Dedifferentiated amniotic fluid mesenchymal stem cell (primary cell): ENCODE measurements around the gene MALL.
A peak's percentile ranks its signal among the peaks of the same experiment; 100 is the strongest.
"Not testable (repeated sequence)": the region's sequence is repeated elsewhere in the genome, so short reads cannot be mapped to it uniquely, and the experiment has no call there.

Experiments used
- DNase-seq: peaks from one replicate; pipeline ENCODE4 v3.0.0-alpha.2; 2016; ENCODE audit errors: extremely low spot score

The MALL gene

DNA sequence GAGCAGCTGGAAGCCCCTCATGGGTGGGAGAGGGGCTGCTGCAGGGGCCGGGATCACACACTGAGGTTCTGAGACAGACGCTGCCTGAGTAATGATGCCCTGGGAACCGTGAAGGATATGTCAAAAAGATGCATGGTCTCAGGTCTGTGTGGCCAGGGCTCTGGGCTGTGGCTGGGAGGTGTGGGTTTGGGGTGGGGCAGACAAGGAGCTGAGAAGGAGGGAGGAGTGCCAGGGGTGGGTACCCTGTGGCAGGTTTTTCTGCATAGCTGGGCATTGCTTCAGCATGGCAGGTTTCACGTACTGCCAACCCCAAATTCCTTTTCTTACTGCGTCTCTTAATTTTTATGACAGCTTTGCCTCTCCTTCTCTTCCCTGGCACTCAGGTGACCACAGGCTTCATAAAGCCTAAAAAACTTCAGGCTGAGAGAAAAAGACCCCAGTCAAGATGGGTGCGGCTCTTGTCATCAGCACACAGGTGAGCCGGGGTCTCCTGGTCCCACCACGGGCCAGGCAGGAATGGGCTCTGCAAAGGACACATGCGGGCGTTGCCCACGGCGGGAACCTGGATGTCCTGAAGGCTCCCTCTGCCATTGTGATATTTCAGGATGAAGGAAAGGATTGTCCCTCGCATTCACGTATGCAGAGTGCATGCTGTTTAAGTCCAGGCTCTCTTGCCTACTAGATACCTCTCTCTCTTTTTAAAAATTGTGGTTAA lies 18.0 kb downstream of the MALL start:
- DNase-seq: no peak

DNA sequence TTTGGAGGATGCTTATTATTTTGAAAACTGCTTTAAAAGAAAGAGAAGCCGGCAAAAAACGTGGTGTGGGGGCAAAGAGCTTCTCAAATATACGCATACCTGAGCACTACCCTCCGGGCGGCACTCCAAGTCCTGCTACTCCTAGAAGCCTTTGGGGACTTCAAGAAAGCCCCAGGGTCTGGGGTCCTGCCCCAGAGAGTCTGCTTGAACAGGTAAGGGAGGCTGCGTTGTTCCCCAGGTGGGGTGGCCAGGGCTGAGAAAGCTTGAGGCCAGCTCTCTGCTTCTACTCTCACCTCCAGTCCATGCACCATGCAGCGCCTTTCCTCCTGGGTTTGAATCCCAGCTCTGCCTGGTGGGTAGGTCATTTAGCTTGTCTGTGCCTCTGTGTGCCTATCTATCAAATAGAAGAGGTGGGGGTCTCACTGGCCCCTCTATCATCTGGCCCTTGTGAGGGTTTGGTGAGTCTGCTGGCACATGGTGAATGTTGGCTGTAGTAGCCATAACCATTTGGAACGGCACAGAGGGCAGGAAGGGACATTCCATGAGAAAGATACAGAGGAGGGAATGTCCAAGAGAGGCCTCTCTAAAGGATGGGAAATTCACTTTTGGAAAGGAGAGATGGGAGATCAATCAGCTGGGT lies 19.5 kb downstream of the MALL start:
- no peak for DNase-seq

GRCh38 chr2:110094884-110095534 lies 20.6 kb downstream of the MALL start:
- not testable (repeated sequence) for DNase-seq

- not testable (repeated sequence) for DNase-seq
Observed at GRCh38 chr2:110093924-110094323, 21.7 kb downstream of the MALL start.

GRCh38 chr2:110090164-110090563 lies 25.5 kb downstream of the MALL start:
- DNase-seq: not testable (repeated sequence)

GRCh38 chr2:110083757-110084156 lies 31.9 kb downstream of the MALL start:
- not testable (repeated sequence) for DNase-seq

DNA sequence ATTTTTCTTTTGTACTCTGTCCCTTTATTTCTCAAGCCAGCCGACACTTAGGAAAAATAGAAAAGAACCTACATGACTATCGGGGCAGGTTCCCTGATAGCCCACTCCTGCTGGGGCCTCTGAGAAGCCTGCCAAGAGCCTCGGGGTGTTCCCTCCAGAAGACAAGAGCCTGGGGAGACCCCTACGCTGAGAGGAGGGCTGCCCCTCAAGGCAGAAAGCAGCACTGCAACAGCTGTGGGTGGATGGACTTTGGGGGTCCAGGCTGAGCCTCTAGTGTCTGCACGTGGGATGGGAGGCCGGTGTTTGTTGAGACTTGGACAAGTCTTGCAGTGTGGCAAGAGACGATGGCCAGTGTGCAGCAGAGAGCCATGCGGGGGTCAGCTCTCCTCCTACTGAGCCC lies 32.5 kb downstream of the MALL start:
- DNase-seq: not testable (repeated sequence)

- DNase-seq: not testable (repeated sequence)
Observed at GRCh38 chr2:110078104-110078503, 37.5 kb downstream of the MALL start.

GRCh38 chr2:110075896-110076295 lies 39.7 kb downstream of the MALL start:
- DNase-seq: not testable (repeated sequence)

- DNase-seq: not testable (repeated sequence)
Observed at GRCh38 chr2:110069869-110070268, 45.8 kb downstream of the MALL start.

DNA sequence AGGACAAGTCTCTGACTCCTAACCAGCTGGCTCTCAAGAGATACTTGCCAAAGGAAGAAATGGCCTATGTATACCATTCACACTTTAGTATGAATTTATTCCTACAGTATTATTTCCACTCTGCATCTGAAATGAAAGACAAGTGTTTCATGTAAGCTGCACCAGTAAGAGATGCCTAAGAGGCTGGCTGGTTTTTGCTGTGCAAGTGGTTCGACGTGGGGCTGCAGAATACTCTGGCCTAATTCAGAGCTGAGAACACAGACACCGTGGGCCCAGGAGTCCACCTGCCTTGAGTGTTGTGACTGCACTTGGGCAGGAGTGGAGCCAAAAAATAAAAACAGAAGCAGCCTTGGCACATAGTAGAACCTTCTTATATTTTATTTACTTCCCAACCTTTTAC lies 47.5 kb downstream of the MALL start:
- peak; percentile 6 for DNase-seq

DNA sequence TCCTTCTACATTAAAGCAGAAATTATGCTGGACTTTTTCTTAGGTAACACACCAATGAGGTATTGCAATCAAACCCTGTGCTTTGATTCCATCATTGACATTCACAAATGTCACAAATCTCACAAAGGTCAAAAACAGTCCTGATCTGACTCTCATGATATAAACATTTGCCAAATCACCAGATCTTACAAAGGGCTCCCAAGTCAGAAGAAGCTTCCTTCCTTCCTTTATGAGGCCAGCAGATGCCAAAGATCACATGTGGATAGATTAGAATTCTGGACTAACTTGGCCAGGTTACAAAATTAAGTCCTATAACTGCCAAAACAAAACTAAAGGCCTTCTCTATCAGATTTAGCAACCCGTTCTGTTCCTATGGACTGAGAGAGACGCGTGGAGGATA lies 53.3 kb downstream of the MALL start:
- DNase-seq: not testable (repeated sequence)

GRCh38 chr2:110060550-110060949 lies 55.1 kb downstream of the MALL start:
- not testable (repeated sequence) for DNase-seq

DNA sequence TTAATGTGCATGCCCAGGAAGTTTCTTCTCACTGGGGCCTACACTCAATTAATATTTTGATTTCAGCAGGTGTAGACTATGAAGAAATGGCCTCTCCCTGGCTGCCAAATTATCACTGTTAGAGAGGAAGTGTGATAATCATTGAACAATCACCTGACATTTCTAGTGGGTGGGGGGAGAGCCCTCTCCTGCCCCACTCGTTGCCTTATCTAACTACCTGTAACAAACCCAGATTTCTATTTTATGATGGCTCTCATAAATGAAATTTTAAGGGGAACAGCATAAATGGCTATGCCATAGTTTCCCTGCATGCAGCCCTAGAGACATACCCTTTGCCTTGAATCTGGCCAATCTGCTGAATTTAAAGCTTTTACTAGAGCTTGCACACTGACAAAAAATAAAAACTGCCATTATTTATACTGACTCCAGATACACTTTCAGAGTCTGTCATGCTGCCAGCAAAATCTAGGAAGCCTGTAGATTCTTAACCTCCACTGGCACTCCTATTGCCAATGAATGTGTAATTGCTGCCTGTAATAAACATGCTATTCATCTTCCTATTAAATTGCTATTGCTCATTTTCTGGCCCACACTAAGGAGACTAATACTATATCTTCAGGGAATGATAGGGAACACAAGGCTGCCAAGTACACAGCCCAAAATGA lies 55.8 kb downstream of the MALL start:
- not testable (repeated sequence) for DNase-seq

- DNase-seq: not testable (repeated sequence)
Observed at GRCh38 chr2:110059009-110059693, 56.5 kb downstream of the MALL start.

DNA sequence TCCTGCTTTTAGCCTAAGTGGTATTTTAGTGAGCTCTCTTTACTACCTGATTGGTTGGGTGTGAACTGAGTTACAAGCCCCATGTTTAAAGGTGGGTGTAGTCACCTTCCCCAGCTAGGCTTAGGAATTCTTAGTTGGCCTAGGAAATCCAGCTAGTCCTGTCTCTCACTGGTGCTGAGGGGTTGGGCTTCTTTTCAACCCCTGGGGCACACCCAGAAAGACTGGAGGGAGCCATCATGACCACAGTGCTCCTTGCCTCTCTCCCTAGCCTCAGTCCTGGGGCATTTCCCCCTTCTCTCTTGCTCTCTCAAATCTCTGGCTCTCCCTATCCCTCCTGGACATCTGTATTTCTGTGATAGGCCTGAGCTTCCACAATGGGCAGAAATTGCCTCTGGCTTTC lies 57.6 kb downstream of the MALL start:
- not testable (repeated sequence) for DNase-seq

GRCh38 chr2:110055819-110056408 lies 59.7 kb downstream of the MALL start:
- DNase-seq: not testable (repeated sequence)

GRCh38 chr2:110054521-110055407 lies 60.9 kb downstream of the MALL start:
- peak; percentile 31 for DNase-seq

DNA sequence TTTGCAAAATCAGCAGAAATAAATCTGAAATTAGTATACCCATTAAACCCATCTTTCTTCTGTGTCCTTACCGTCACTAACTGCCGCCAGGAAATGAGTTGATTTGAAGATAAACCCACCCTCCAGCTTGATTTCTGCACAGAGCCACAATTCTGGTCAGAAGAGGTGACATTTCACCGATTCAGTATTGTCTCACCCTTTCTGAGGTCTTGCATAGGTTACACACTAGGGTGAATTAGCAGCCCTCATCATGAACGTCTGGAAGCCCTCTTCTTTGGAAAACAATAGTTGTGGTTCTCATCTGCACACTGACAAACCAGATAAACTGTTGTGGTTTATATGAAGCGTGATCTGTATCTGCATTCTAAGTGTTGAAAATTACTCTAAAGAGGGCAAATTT lies 61.9 kb downstream of the MALL start:
- not testable (repeated sequence) for DNase-seq

DNA sequence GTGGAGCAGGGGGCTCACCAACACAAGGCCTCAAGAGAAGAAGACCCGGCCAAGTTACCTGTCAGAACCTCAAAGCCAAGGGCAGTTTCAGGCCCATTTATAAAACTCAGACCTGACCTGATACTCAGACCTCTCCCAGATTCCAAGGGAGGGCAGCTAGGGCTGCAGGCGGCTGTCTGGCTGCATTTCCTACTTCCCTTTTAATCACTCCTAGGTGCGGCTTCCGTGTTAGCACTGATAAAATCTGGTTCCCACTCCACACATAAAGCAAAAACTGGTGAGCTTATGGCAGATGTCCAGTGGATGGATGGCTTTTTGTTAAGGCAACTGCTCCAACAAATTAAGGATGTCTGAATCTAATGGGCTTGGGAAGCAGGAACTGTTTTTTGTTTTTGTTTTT lies 63.5 kb downstream of the MALL start:
- not testable (repeated sequence) for DNase-seq
